TTC549 (cell line): Measurements from ENCODE around the gene COQ2.
"Not testable (repeated sequence)": the region's sequence is repeated elsewhere in the genome, so short reads cannot be mapped to it uniquely, and the experiment has no call there.

Experiments used
- FAIRE-seq: peaks from 2 replicates; lab custom pipeline; 2012; peaks lifted over from hg19 to GRCh38; lab: Jason Lieb, UNC

Gene COQ2

GRCh38 chr4:83247415-83248357, 36.9 kb downstream of the COQ2 start:
- FAIRE-seq = no peak

DNA sequence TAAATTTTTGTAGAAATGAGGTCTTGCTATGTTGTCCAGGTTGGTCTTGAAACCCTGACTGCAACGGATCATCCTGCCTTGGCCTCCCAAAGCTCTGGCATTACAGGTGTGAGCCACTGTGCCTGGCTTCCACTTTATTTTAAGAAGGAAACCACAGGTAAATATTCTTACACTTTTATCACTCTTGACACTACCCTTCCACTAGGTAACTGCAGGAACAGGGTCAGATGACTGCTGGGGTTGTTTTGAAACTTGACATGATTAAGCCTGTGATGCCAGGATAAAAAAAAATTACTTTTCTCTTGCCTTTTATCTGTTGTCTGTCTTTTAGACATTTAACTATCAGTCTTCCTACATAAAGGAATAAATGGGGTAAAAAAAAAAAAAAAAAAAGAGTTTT, 43.5 kb downstream of the COQ2 start:
- FAIRE-seq = no peak

DNA sequence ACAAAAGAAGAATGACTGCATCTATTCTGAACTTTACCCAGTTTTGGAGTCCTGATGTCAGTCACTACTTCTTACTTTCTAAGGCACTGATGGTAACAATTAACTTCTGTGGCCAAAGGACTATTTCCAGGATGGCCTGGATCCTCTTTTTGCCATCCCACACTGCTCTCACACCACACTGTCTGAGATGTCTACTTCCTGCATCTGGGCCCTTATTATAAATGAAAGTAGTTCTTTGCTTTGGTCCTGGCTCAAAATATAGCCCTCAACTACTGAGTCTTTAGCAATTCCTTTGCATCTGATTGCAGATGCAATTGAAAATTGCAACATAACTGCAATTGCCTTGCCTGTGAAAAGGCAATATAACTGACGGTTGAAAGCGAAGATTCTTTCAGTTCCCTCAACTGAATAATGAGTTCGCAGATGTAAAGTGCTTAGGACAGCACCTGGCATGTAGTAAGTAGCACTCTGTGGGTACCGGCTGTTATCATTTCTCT, 44.2 kb downstream of the COQ2 start:
- no peak for FAIRE-seq

DNA sequence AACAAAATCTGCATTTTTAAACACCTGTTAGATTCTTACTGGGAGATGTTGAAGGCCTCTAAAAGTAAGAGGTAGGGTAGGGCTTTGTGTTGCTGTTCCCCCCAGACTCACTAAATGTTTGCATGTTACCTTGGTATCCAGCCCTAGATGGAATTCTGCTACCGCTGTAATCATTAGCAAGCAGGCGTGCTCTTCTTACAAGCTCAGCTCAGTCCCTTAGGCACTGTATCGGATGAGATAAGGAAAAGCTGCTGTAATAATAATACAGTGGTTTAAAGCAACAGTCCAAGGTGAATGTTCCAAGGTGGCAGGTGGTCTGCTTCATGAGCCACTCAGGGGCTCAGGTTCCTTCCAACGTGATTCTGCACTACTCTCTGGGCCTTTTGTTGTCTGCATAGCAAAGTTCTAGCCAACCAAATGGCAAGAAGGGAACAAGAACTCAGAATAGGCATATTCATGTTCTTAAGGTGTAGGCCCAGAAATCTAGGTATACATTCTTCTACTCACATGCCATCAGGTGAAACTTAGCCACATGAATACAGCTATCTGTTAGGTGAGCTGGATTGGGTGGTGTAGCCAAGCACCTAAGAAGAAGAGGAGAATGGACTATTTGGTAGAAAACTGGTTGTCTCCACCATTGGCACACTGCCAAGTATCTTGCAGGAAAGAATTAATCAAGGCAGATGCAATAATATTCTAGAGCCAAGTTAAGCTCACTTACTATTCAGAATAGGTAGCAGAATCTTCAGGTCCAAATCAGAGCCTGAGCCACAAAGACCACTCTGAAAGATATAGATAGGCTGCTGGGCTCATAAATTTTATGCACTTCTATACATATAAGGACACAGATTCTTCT, 46.0 kb downstream of the COQ2 start:
- FAIRE-seq = no peak

DNA sequence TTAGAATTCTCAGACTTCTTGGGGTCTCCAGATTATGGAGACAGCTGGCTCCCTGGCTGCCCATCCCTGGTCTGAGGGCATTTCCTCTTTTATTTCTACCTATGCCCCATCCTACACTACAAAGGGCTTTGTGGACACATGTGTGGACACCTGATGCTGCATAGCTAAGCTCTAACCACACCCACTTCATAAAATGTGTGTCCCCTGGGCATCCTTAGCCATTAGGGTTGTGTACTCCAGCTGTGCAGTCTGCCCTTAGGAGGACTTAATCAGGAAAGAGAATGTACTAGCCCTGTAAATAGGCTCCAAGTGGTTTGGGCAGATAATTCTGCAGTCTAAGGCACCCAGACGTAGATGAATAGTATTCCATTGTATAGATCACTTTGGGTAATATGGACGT, 47.0 kb downstream of the COQ2 start:
- no peak for FAIRE-seq

- not testable (repeated sequence) for FAIRE-seq
Observed at GRCh38 chr4:83235645-83236133, 48.9 kb downstream of the COQ2 start.

GRCh38 chr4:83234902-83235644, 49.5 kb downstream of the COQ2 start:
- FAIRE-seq = no peak

DNA sequence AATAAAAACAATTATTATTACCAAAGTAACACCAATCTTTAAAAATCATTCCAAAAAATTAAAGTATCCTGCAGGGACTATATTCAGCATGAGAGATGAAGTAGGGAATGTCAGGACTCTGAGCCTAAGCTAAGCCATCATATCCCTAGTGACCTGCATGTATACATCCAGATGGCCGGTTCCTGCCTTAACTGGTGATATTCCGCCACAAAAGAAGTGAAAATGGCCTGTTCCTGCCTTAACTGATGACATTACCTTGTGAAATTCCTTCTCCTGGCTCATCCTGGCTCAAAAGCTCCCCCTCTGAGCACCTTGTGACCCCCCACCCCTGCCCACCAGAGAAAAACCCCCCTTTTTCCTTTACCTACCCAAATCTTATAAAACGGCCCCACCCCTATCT, 50.2 kb downstream of the COQ2 start:
- not testable (repeated sequence) for FAIRE-seq

DNA sequence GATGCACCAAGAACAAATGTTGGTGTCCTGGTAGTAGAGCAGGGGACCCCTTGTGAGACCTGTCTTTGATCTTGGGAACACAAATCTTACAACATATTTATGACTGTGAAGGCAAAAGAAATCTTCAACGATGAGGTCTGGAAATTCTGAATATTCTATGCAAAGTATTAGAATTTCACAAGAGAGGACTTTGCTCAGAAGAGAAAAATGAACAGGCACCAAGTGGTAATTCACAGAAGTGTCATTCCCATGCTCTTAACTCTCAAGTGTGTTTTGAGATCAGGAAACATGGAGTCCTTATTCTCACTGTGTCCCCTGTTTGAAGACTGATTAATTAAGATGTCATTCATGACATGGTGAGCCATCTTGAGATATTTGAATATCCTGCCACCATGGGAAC, 52.5 kb downstream of the COQ2 start:
- FAIRE-seq = no peak

GRCh38 chr4:83231620-83232076, 53.0 kb downstream of the COQ2 start:
- no peak for FAIRE-seq

DNA sequence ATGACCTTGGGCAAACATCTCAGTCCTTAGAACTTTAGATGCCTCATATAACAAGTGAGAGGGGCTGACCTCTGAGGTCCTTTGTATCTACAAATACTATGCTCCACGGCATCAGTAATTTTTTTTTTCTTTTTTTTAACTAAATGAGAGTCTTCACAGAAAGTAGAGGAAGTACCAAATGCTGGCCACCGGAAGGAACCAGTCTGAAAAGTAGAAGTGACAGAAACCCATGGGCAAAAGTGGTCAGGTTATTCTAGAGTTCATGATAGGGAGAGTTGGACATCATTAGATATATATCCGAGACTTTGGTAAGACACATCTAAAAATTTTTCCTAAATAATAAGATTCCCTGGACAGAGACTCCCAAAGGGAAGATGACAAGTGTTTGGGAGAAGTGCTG, 53.7 kb downstream of the COQ2 start:
- no peak for FAIRE-seq

- no peak for FAIRE-seq
Observed at GRCh38 chr4:83229791-83230190, 54.8 kb downstream of the COQ2 start.

GRCh38 chr4:83228231-83228630, 56.4 kb downstream of the COQ2 start:
- FAIRE-seq = no peak

DNA sequence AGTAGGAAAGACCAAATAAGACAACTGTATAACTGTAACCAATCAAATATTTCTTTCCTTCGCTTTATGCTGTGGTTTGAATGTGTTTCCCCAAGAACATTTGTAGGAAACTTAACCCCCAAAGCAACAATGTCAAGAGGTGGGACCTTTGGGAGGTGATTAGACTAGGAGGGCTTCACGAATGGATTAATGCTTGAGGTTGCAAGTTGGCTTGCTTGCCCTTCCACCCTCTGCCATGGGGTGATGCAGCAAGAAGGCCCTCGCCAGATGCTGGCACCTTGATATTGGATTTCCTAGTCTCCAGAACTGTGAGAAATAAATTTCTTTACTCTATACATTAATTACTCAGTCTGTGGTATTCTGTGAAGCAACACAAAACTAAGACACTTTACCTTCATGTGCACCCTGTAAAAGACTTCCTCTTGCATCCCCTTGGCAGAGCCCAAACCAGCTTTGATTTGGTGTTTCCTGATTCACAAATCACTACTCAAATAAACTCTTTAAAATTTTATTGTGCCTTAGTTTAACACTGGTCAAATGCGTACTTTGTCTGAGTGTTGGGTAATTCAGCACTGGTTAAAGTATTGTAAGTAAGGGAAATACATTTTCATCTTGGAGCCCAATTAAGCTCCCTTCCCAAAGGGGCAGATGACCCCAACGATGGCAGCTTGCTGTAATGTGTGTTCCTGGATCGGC, 59.9 kb downstream of the COQ2 start:
- no peak for FAIRE-seq

- FAIRE-seq = no peak
Observed at GRCh38 chr4:83223781-83224180, 60.8 kb downstream of the COQ2 start.

- no peak for FAIRE-seq
Observed at GRCh38 chr4:83221897-83222441, 62.6 kb downstream of the COQ2 start.

GRCh38 chr4:83219344-83220331, 65.0 kb downstream of the COQ2 start:
- FAIRE-seq = no peak

DNA sequence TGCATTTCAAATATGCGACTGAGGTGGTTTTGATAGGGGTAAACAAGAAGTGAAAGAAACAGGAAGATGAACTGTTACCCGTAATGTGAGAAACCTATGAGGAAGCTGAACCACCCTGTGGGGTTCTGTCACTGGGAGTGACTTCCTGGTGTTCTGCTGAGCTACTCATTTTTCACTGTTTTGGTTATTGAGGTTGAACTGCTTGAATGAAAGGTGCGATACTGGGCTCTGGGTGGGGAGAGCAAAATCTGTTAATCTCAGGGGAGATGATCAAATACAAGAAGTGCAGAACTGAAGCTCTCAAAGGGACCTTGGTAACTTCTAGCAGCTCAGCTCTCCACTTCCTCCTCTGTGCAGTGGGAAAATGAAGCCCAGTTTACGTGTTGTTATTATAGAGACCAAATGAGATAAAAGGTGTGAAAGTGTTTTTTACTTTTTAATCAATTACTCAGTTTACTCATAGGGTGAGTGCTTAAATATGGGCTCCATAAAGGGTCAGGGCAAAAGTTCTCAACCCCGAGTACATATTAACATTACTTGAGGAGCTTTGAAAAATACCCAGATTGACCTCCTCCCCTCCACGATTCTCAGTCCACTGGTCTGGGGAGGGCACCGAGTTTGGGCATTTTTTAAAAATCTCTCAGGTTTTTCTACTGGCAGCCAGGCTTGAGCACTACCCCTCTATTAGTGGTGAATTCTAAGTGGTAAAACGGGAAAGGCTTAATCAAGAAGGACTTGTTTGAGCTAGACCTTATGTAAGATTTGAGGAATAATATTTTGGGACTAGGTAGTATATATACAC, 66.7 kb downstream of the COQ2 start:
- FAIRE-seq = no peak
